ENCODE results near the gene OCEL1.

The OCEL1 gene

DNA sequence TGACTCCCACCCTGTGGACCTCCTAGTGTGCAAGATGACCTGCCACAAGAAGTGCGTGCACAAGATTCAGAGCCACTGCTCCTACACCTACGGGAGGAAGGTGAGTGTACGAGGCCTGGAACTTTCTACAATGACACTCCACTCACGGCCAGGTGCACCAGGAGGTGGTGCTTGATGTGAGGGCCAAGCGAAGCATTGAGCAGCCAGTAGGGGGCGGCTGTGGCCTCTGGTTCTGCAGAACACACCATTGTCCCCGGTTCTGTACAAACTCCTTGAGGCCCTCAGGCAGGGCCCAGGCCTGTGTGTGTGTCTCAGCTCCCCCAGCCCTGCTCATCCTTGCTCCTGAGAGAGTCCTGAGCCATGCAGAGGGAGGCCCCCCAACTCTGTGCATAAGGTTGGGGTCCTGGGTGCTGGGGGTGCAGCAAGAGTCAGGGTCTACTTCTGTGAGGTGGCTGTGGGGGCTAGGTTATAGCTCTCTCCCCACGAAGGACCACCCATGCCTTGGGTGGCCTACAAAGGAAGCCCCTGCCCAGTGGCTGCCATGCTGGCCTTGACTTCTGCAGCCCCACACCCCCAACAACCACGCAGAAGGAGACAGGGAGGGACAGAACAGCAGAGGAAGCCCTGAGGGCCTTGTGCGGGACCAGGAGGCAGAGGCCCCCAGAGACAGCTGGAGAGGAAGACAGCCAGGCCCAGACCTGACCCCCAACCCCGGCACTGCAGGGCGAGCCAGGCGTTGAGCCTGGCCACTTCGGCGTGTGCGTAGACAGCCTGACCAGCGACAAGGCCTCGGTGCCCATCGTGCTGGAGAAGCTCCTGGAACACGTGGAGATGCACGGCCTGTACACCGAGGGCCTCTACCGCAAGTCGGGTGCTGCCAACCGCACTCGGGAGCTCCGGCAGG, 20.5 kb upstream of the OCEL1 start:
- peaks cover 7% of the 10 kb centered on the region for H3K4me1 ChIP-seq (ENCODE audit: control insufficient read depth, insufficient read depth, low read depth, low read length)
- peak; percentile 52 for DNase-seq
- H4K8ac ChIP-seq (ENCODE audit: low read length), result no peak overlapping the region
- no peak overlapping the region for H3K4me2 ChIP-seq (ENCODE audit: low read length, poor library complexity, severe bottlenecking)
- no peak overlapping the region for H2BK12ac ChIP-seq (ENCODE audit: low read length in 2 of 2)
- no peak overlapping the region for H2AK5ac ChIP-seq (ENCODE audit: low read length, severe bottlenecking)
- no peak overlapping the region for H2AFZ ChIP-seq (ENCODE audit: low read depth, low read length)
- H3K27me3 ChIP-seq (ENCODE audit: control insufficient read depth in 1 of 2, insufficient read depth in 1 of 2, low read length in 2 of 2), result no peaks in the 10 kb centered on the region
- H4K91ac ChIP-seq (ENCODE audit: low read length), result no peak overlapping the region
- no peak overlapping the region for H3K14ac ChIP-seq (ENCODE audit: low read length in 2 of 2)
- no peaks in the 10 kb centered on the region for H3K9me3 ChIP-seq (ENCODE audit: control insufficient read depth, low read length)
- WGBS, result 90% methylated on average over 27 of the region's 27 CpGs
- H2BK5ac ChIP-seq (ENCODE audit: low read depth, low read length, poor library complexity, severe bottlenecking), result no peak overlapping the region
- no peak overlapping the region for H3K9ac ChIP-seq (ENCODE audit: low read length)
- no peak overlapping the region for H2BK120ac ChIP-seq (ENCODE audit: low read depth, low read length)
- H2BK15ac ChIP-seq (ENCODE audit: low read depth, poor library complexity, severe bottlenecking), result no peak overlapping the region
- H3K18ac ChIP-seq (ENCODE audit: low read depth in 1 of 2, low read length in 2 of 2), result no peak overlapping the region
- H3K23ac ChIP-seq (ENCODE audit: low read length in 2 of 2), result no peak overlapping the region
- H3K4ac ChIP-seq (ENCODE audit: low read depth in 1 of 2, low read length in 2 of 2), result no peak overlapping the region
- H3K4me3 ChIP-seq (ENCODE audit: insufficient read depth in 1 of 2, low read depth in 1 of 2, low read length in 2 of 2), result no peak overlapping the region
- no peak overlapping the region for H3K27ac ChIP-seq (ENCODE audit: low read length, poor library complexity, severe bottlenecking)
- peaks cover 12% of the 10 kb centered on the region for H3K79me1 ChIP-seq (replicated peaks; ENCODE audit: low read length, poor library complexity, severe bottlenecking)
- peaks cover 84 to 88% of the 10 kb centered on the region in 2 experiments for H3K36me3 ChIP-seq (ENCODE audit: control insufficient read depth in 1 of 2, insufficient read depth in 2 of 2, low read depth in 1 of 2, low read length in 2 of 2)

DNA sequence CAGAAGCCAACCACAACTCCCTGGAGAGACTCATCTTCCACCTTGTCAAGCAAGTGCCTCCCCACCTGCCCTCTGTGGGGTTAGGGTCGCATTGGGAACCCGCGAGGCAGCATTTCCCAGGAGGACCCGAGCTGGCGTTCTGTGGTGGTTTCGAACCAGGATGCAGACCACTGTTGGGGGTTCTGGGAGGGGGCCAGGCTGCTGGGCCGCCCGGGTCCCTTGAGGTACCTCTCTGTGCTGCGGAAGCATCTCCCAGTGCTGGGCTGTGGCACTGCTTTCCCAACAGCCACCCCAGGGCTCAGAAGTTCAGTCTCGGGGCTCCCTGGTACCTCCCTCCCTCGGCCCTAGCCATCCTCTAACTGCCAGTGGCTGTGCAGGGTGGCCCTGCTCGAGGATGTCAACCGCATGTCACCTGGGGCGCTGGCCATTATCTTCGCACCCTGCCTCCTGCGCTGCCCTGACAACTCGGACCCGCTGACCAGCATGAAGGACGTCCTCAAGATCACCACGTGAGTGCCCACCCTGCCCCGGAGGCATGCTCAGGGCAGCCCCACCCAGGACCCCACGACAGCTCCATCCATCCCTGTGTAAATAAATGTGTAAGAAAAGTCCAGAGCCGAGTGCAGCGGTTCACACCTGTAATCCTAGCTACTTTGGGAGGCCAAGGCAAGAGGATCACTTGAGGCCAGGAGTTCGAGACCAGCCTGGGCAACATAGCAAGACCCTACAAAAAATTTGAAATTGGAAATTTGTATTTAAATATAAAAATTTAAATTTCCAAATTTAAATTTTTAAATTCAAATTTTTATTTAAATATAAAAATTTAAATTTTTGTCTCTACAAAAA, 19.1 kb upstream of the OCEL1 start:
- no peak overlapping the region for H4K8ac ChIP-seq (ENCODE audit: low read length)
- H3K4ac ChIP-seq (ENCODE audit: low read depth in 1 of 2, low read length in 2 of 2), result no peak overlapping the region
- peak overlapping the region; percentile 11 for H4K91ac ChIP-seq (ENCODE audit: low read length)
- H2BK12ac ChIP-seq (ENCODE audit: low read length in 2 of 2), result no peak overlapping the region
- no peak overlapping the region for H3K27ac ChIP-seq (ENCODE audit: low read length, poor library complexity, severe bottlenecking)
- H3K14ac ChIP-seq (ENCODE audit: low read length in 2 of 2), result no peak overlapping the region
- DNase-seq, result no peak
- WGBS, result 97% methylated on average over 24 of the region's 25 CpGs
- no peaks in the 10 kb centered on the region for H3K27me3 ChIP-seq (ENCODE audit: control insufficient read depth in 1 of 2, insufficient read depth in 1 of 2, low read length in 2 of 2)
- peaks cover 10% of the 10 kb centered on the region for H3K79me1 ChIP-seq (replicated peaks; ENCODE audit: low read length, poor library complexity, severe bottlenecking)
- no peak overlapping the region for H3K4me3 ChIP-seq (ENCODE audit: insufficient read depth in 1 of 2, low read depth in 1 of 2, low read length in 2 of 2)
- no peak overlapping the region for H3K9ac ChIP-seq (ENCODE audit: low read length)
- H2BK15ac ChIP-seq (ENCODE audit: low read depth, poor library complexity, severe bottlenecking), result no peak overlapping the region
- no peaks in the 10 kb centered on the region for H3K9me3 ChIP-seq (ENCODE audit: control insufficient read depth, low read length)
- H2BK120ac ChIP-seq (ENCODE audit: low read depth, low read length), result no peak overlapping the region
- no peak overlapping the region for H3K4me2 ChIP-seq (ENCODE audit: low read length, poor library complexity, severe bottlenecking)
- H3K36me3 ChIP-seq (ENCODE audit: control insufficient read depth in 1 of 2, insufficient read depth in 2 of 2, low read depth in 1 of 2, low read length in 2 of 2), result peaks cover 81 to 88% of the 10 kb centered on the region in 2 experiments
- peaks cover 7% of the 10 kb centered on the region for H3K4me1 ChIP-seq (ENCODE audit: control insufficient read depth, insufficient read depth, low read depth, low read length)
- H2AK5ac ChIP-seq (ENCODE audit: low read length, severe bottlenecking), result no peak overlapping the region
- no peak overlapping the region for H2AFZ ChIP-seq (ENCODE audit: low read depth, low read length)
- H3K18ac ChIP-seq (ENCODE audit: low read depth in 1 of 2, low read length in 2 of 2), result no peak overlapping the region
- H3K23ac ChIP-seq (ENCODE audit: low read length in 2 of 2), result no peak overlapping the region
- no peak overlapping the region for H2BK5ac ChIP-seq (ENCODE audit: low read depth, low read length, poor library complexity, severe bottlenecking)

DNA sequence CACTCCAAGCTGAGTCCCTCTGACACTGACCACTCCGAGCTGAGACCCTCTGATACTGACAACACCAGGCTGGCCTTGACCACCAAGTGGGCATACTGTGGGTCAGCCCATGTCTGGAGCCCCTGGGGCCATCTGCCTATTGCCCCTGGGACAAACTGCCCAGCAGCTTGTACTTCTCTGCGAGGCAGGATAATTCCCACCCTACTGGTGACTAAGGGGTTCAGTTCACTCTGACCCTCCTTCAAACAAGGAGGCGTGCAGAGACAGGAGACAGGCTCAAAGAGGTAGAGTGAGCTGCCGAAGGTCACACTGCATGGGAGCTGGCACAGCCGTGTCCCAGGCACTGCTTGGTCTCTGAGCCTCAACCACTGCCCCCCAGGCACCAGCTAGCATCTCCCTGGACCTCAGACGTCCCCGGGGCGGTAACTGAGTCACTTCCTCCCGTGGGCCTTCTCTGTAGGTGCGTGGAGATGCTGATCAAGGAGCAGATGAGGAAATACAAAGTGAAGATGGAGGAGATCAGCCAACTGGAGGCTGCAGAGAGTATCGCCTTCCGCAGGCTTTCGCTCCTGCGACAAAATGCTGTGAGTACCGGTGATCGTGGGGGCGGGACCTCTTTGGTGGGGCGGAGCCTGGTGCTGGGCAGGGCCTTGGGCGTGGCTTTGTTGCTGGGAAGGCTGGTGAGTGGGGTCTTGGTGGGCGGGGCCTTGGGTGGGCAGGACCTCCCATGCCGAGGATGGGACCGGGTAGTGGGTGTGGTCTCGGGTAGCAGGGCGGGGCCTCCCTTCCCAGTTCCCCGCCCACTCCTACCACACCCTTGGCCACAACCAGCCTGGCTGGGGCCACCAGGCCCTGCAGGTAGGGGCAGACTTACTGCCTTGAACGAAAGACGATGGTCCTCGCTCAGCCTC, 16.6 kb upstream of the OCEL1 start:
- Histone ChIP-seq H3K14ac (ENCODE audit: low read length in 2 of 2) (no peak overlapping the region), H3K4me1 (ENCODE audit: control insufficient read depth, insufficient read depth, low read depth, low read length) (peaks cover 8% of the 10 kb centered on the region), H2AFZ (ENCODE audit: low read depth, low read length) (no peak overlapping the region), H3K9me3 (ENCODE audit: control insufficient read depth, low read length) (no peaks in the 10 kb centered on the region), H3K36me3 (ENCODE audit: control insufficient read depth in 1 of 2, insufficient read depth in 2 of 2, low read depth in 1 of 2, low read length in 2 of 2) (peaks cover 76 to 83% of the 10 kb centered on the region in 2 experiments), H4K8ac (ENCODE audit: low read length) (peak overlapping the region; percentile 35), H3K27ac (ENCODE audit: low read length, poor library complexity, severe bottlenecking) (no peak overlapping the region), H3K4ac (ENCODE audit: low read depth in 1 of 2, low read length in 2 of 2) (no peak overlapping the region), H3K9ac (ENCODE audit: low read length) (no peak overlapping the region), H2BK12ac (ENCODE audit: low read length in 2 of 2) (no peak overlapping the region), H3K79me1 (replicated peaks; ENCODE audit: low read length, poor library complexity, severe bottlenecking) (peaks cover 11% of the 10 kb centered on the region), H2BK15ac (ENCODE audit: low read depth, poor library complexity, severe bottlenecking) (no peak overlapping the region), H4K91ac (ENCODE audit: low read length) (peak overlapping the region; percentile 56), H3K23ac (ENCODE audit: low read length in 2 of 2) (no peak overlapping the region), H3K18ac (ENCODE audit: low read depth in 1 of 2, low read length in 2 of 2) (no peak overlapping the region), H2AK5ac (ENCODE audit: low read length, severe bottlenecking) (no peak overlapping the region), H3K27me3 (ENCODE audit: control insufficient read depth in 1 of 2, insufficient read depth in 1 of 2, low read length in 2 of 2) (no peaks in the 10 kb centered on the region), H2BK120ac (ENCODE audit: low read depth, low read length) (peak overlapping the region; percentile 24), H3K4me3 (ENCODE audit: insufficient read depth in 1 of 2, low read depth in 1 of 2, low read length in 2 of 2) (no peak overlapping the region), H2BK5ac (ENCODE audit: low read depth, low read length, poor library complexity, severe bottlenecking) (no peak overlapping the region), H3K4me2 (ENCODE audit: low read length, poor library complexity, severe bottlenecking) (no peak overlapping the region)
- 76% methylated on average over 22 of the region's 28 CpGs for WGBS
- DNase-seq, result peak; percentile 30

Data from mesenchymal stem cell (in vitro differentiated cells and primary cell).